ENCODE results near the gene CCDC187.
"Not testable (repeated sequence)": the region's sequence is repeated elsewhere in the genome, so short reads cannot be mapped to it uniquely, and the experiment has no call there.

The CCDC187 gene

GRCh38 chr9:136326761-136327303 is 22.9 kb upstream of the CCDC187 start:
- DNase-seq: no peak

- DNase-seq: no peak
Observed at GRCh38 chr9:136326061-136326760, 22.3 kb upstream of the CCDC187 start.

- DNase-seq: no peak
Observed at GRCh38 chr9:136325358-136325757, 21.5 kb upstream of the CCDC187 start.

- DNase-seq: no peak
Observed at GRCh38 chr9:136324501-136325300, 20.8 kb upstream of the CCDC187 start.

- no peak for DNase-seq
Observed at GRCh38 chr9:136323371-136323789, 19.5 kb upstream of the CCDC187 start.

- no peak for DNase-seq
Observed at GRCh38 chr9:136322756-136323330, 18.9 kb upstream of the CCDC187 start.

GRCh38 chr9:136321561-136321960 is 17.7 kb upstream of the CCDC187 start:
- DNase-seq: no peak

- not testable (repeated sequence) for DNase-seq
Observed at GRCh38 chr9:136320972-136321371, 17.1 kb upstream of the CCDC187 start.

- not testable (repeated sequence) for DNase-seq
Observed at GRCh38 chr9:136319955-136320354, 16.1 kb upstream of the CCDC187 start.

- DNase-seq: not testable (repeated sequence)
Observed at GRCh38 chr9:136319244-136319643, 15.3 kb upstream of the CCDC187 start.

GRCh38 chr9:136318776-136319241 is 14.9 kb upstream of the CCDC187 start:
- no peak for DNase-seq

GRCh38 chr9:136318111-136318775 is 14.3 kb upstream of the CCDC187 start:
- DNase-seq: no peak

- no peak for DNase-seq
Observed at GRCh38 chr9:136317695-136318094, 13.8 kb upstream of the CCDC187 start.

GRCh38 chr9:136316896-136317676 is 13.2 kb upstream of the CCDC187 start:
- DNase-seq: no peak

- DNase-seq: no peak
Observed at GRCh38 chr9:136316271-136316751, 12.4 kb upstream of the CCDC187 start.

GRCh38 chr9:136314944-136315343 is 11.1 kb upstream of the CCDC187 start:
- DNase-seq: no peak

- DNase-seq: no peak
Observed at GRCh38 chr9:136314056-136314416, 10.1 kb upstream of the CCDC187 start.

GRCh38 chr9:136313111-136314055 is 9.5 kb upstream of the CCDC187 start:
- no peak for DNase-seq

GRCh38 chr9:136312436-136312835 is 8.5 kb upstream of the CCDC187 start:
- DNase-seq: peak; percentile 63 to 82 (median 70)

- DNase-seq: no peak
Observed at GRCh38 chr9:136312009-136312375, 8.1 kb upstream of the CCDC187 start.

All from suppressor macrophage (primary cell).